Caco-2 (cell line): ENCODE results near the gene SCML2. TPM values are rescaled to one million over a fixed set of nuclear protein-coding genes. Genes with fewer than 3 reads are reported as not detected.

Source experiments
- BruUV-seq: library from RNA; stranded (reverse); fragments of 400-500 nt; replicated peaks from 2 replicates; lab custom pipeline; 2021; lab: Mats Ljungman, UMichigan
- CTCF ChIA-PET: fragments of 300-600 bp; sonication (Branson Sonifier 250); formaldehyde crosslinking; loops from one replicate; lab custom pipeline; 2022; ENCODE audit warnings: antibody characterized with exemption; lab: Charles Lee
- POLR2A ChIA-PET: fragments of 300-600 bp; sonication (Branson Sonifier 250); formaldehyde crosslinking; loops from one replicate; lab custom pipeline; 2022; ENCODE audit warnings: antibody characterized with exemption; lab: Charles Lee
- DNase-seq, 2 experiments: peaks; one replicate each; pipeline versions ENCODE4 v3.0.0 to v3.0.0-alpha.2; 2020 to 2022
- H3K27me3 ChIP-seq: replicated peaks from 2 replicates; pipeline ENCODE4 v1.6.0; 2011; ENCODE audit warnings: low read length; ENCODE audit not compliant: control insufficient read depth, insufficient read depth
- H3K36me3 ChIP-seq: 2 replicates; pipeline ENCODE4 v1.5.1; 2011; ENCODE audit warnings: low read length; ENCODE audit not compliant: control insufficient read depth, insufficient read depth
- H3K4me1 ChIP-seq: fragments of 250-450 bp; sonication (Bioruptor Pico); 2 replicates; pipeline ENCODE4 v1.5.1; 2020; ENCODE audit warnings: mild to moderate bottlenecking
- H3K4me3 ChIP-seq: 2 replicates; pipeline ENCODE4 v1.5.1; 2011; ENCODE audit warnings: low read depth, mild to moderate bottlenecking, control low read depth, low read length
- H3K9me3 ChIP-seq: fragments of 250-450 bp; sonication (Bioruptor Pico); 2 replicates; pipeline ENCODE4 v1.5.1; 2020; ENCODE audit warnings: mild to moderate bottlenecking, moderate library complexity
- H3K27ac Mint-ChIP-seq: one replicate; pipeline ENCODE4 v1.8.0; 2022; ENCODE audit warnings: mixed read lengths; ENCODE audit not compliant: unreplicated experiment
- H3K27me3 Mint-ChIP-seq: one replicate; pipeline ENCODE4 v1.8.0; 2022; ENCODE audit warnings: mixed read lengths; ENCODE audit not compliant: insufficient read depth, unreplicated experiment
- H3K36me3 Mint-ChIP-seq: one replicate; pipeline ENCODE4 v1.8.0; 2022; ENCODE audit warnings: mild to moderate bottlenecking, mixed read lengths; ENCODE audit not compliant: insufficient read depth, unreplicated experiment
- H3K4me1 Mint-ChIP-seq: one replicate; pipeline ENCODE4 v1.8.0; 2022; ENCODE audit warnings: low read depth, mixed read lengths; ENCODE audit not compliant: unreplicated experiment
- H3K4me3 Mint-ChIP-seq: one replicate; pipeline ENCODE4 v1.8.0; 2022; ENCODE audit warnings: mild to moderate bottlenecking, moderate library complexity, mixed read lengths; ENCODE audit not compliant: unreplicated experiment
- H3K9me3 Mint-ChIP-seq: one replicate; pipeline ENCODE4 v1.8.0; 2022; ENCODE audit warnings: mixed read lengths; ENCODE audit not compliant: unreplicated experiment
- CTCF ChIP-seq, 2 experiments: fragments of 200-600 bp in 1 of 2; IDR thresholded peaks; 1 replicate in 1 of 2; 2 replicates in 1 of 2; pipeline versions ENCODE4 v1.5.1 to v1.8.0; 2011 to 2022; ENCODE audit warnings: antibody characterized with exemption in 1 of 2, control low read depth in 1 of 2, inconsistent platforms in 1 of 2, low read depth in 1 of 2, low read length in 1 of 2, mild to moderate bottlenecking in 1 of 2, moderate library complexity in 1 of 2; ENCODE audit not compliant: insufficient read depth in 1 of 2, severe bottlenecking in 1 of 2, unreplicated experiment in 1 of 2
- intact Hi-C: fragments of 100-400 bp; cut with micrococcal nuclease; formaldehyde crosslinking; loops from one replicate; pipeline ENCODE4 v1.10.0; 2022; ENCODE audit not compliant: unreplicated experiment
- total RNA-seq: library from RNA; stranded (reverse); gene quantifications from 2 replicates; pipeline ENCODE4 v1.2.3, GENCODE V29; 2022

The SCML2 gene
- total RNA-seq, 1 experiment from 2014 or later, result 13.8 TPM

- no peaks in the 10 kb centered on the region for H3K9me3 ChIP-seq
- no peak overlapping the region for H3K4me3 ChIP-seq
- Mint-ChIP-seq H3K36me3 (no peaks in the 10 kb centered on the region), H3K4me3 (no peak overlapping the region), H3K9me3 (no peaks in the 10 kb centered on the region), H3K27ac (no peak overlapping the region), H3K4me1 (no peaks in the 10 kb centered on the region), H3K27me3 (peaks cover 11% of the 10 kb centered on the region)
- TF ChIP-seq CTCF (IDR thresholded peaks at IDR 0.05; ENCODE audit: insufficient read depth in 1 of 2, low read depth in 1 of 2, low read length in 1 of 2, severe bottlenecking in 1 of 2, unreplicated experiment in 1 of 2), result no peak
- intact Hi-C loops, result no loop called here
- no peaks in the 10 kb centered on the region for H3K36me3 ChIP-seq
- POLR2A ChIA-PET, result no interaction called here
- DNase-seq, result no peak
- H3K27me3 ChIP-seq, result no peaks in the 10 kb centered on the region
- no peaks in the 10 kb centered on the region for H3K4me1 ChIP-seq
- no TSS peak for BruUV-seq
- CTCF ChIA-PET, result no interaction called here
Measured at GRCh38 chrX:18194688-18195087, 159.8 kb downstream of the SCML2 start.

Other genes with a start within 250 kb of the SCML2 start
- not detected in 2 replicates for gene BEND2, start 133.8 kb downstream of the SCML2 start, total RNA-seq
- gene CDKL5, start 70.9 kb upstream of the SCML2 start, total RNA-seq, result 23.7 and 27.2 TPM in 2 replicates